Psoas muscle (tissue), 8 donors: ENCODE results near the gene WNT3A. TPM values are rescaled to one million over a fixed set of nuclear protein-coding genes. Genes with fewer than 3 reads are reported as not detected.

Experiments
- ATAC-seq, 4 donors: fragments of 200-7000 bp; cut with Tn5 transposase; one replicate each; pipeline ENCODE4 v1.9.1; 2020; ENCODE audit warnings: moderate library complexity in 3 of 4, mild to moderate bottlenecking in 2 of 4
- DNase-seq, 2 donors: peaks; one replicate each; pipeline ENCODE4 v3.0.0-alpha.2; 2020
- H3K27ac ChIP-seq: fragments of 200-600 bp; one replicate; pipeline ENCODE4 v1.8.0; 2022
- H3K27me3 ChIP-seq, 3 donors: fragments of 200-600 bp in 1 of 3; one replicate each; pipeline versions ENCODE4 v1.6.1 to v1.8.0; 2013 to 2022; ENCODE audit warnings: low read length in 2 of 3, mild to moderate bottlenecking in 2 of 3, moderate library complexity in 1 of 3; ENCODE audit not compliant: insufficient read depth in 3 of 3
- H3K36me3 ChIP-seq, 2 donors: fragments of 200-600 bp in 1 of 2; one replicate each; pipeline versions ENCODE4 v1.6.1 to v1.8.0; 2013 to 2022; ENCODE audit warnings: low read depth in 1 of 2, mild to moderate bottlenecking in 1 of 2, moderate library complexity in 1 of 2; ENCODE audit not compliant: insufficient read depth in 1 of 2
- H3K4me1 ChIP-seq: fragments of 200-600 bp; one replicate; pipeline ENCODE4 v1.8.0; 2022
- H3K4me3 ChIP-seq: fragments of 200-600 bp; one replicate; pipeline ENCODE4 v1.8.0; 2022; ENCODE audit warnings: mild to moderate bottlenecking
- H3K9me3 ChIP-seq: fragments of 200-600 bp; one replicate; pipeline ENCODE4 v1.8.0; 2022
- WGBS, 3 donors: extraction: QIAGEN DNeasy Blood & Tissue Kit; methylation state at CpG; one replicate each; pipeline versions ENCODE4 v1.1.6 to v1.1.7; 2013; 5-methylcytosine and 5-hydroxymethylcytosine counted together
- intact Hi-C, 2 donors: fragments of 100-400 bp; cut with DNase I; formaldehyde crosslinking; loops; one replicate each; pipeline versions ENCODE4 v1.11.0 to v1.14.2; 2022
- polyA plus RNA-seq, 3 donors: library from polyadenylated mRNA; stranded (reverse); fragments of 200-250 nt; gene quantifications; one replicate each; pipeline ENCODE4 v1.2.3, GENCODE V29; 2013
- total RNA-seq, 4 donors: library from RNA; stranded (reverse); fragmentation: NEBNext Ultra II Directional in 2 of 4; extraction: Animal tissue kit (Norgen Biotek cat#: 25700) in 2 of 4; gene quantifications; one replicate each; pipeline versions ENCODE4 v1.2.1 to v1.2.4, GENCODE V29; 2021 to 2023
- TF ChIP-seq, protein P1 (sequence below): fragments of 200-600 bp; IDR thresholded peaks from one replicate; pipeline ENCODE4 v1.8.0; 2022; ENCODE audit warnings: antibody characterized with exemption
- donor health status: healthy with polysubstance abuse.
- donor health status: DM: no; HTN: no; CAD: no; lungs with moderate emphysema.
- donor health status: Bipolar disorder and iron deficiency.
- donor health status: healthy.
- donor health status: DM: yes; HTN: yes; CAD: no.
- donor health status: DM: no; HTN: no; CAD: no.
- donor health status: DM: no; HTN: no; CAD: no.
- donor health status: DM: yes; HTN: yes; CAD: no.

WNT3A gene
- total and polyA plus RNA-seq, 7 donors = not detected

DNA sequence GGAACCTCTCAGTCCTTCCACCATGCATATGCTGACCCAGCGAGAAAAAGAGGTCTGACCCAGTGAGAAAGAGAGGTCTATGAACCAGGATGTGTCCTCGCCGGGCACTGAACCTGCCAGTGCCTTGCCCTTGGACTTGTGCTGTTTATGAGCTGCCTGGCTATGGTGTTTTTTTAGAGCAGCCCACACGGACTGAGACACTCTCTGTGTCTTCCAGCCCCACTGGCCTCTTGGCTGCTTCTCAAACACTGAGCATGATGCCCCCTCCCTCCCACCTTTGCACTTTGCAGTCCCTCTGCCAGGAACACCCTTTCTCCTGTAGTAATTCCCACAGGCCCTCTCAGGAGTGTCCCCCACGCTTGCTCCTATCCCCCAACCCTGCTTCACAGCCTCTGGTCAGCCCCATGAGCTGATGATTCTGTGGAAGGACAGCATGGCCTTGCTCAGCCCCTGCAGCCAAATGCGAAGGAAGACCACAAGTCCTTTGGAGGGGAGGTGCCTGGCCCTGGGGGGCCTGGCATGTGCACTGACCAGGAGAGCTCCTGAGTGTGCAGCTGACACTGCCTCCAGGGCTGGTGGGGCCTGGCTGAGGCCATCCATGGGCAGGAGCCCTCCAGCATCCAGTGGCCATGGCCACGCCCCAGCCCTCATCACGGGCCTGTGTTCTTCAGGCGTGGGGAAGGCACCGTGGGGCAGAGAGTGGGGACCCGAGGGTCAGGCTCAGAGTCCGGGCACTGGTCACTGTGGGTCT, 23.8 kb downstream of the WNT3A start:
- Histone ChIP-seq H3K36me3 (no peaks in the 10 kb centered on the region), H3K4me1 (no peaks in the 10 kb centered on the region), H3K27ac (no peak overlapping the region), H3K9me3 (peaks cover 5% of the 10 kb centered on the region), H3K4me3 (no peak overlapping the region), H3K27me3 (peaks cover 0 to 13% (median 0%) of the 10 kb centered on the region in 3 donors)
- TF ChIP-seq, protein P1, sequence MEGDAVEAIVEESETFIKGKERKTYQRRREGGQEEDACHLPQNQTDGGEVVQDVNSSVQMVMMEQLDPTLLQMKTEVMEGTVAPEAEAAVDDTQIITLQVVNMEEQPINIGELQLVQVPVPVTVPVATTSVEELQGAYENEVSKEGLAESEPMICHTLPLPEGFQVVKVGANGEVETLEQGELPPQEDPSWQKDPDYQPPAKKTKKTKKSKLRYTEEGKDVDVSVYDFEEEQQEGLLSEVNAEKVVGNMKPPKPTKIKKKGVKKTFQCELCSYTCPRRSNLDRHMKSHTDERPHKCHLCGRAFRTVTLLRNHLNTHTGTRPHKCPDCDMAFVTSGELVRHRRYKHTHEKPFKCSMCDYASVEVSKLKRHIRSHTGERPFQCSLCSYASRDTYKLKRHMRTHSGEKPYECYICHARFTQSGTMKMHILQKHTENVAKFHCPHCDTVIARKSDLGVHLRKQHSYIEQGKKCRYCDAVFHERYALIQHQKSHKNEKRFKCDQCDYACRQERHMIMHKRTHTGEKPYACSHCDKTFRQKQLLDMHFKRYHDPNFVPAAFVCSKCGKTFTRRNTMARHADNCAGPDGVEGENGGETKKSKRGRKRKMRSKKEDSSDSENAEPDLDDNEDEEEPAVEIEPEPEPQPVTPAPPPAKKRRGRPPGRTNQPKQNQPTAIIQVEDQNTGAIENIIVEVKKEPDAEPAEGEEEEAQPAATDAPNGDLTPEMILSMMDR = no peak
- DNase-seq = peak in 1 of 2 donors; percentile 38
- intact Hi-C loops = no loop called here
- ATAC-seq = no peak
- 81 to 90% (median 83%) methylated on average over 12 of the region's 12 CpGs for WGBS, 3 donors

GRCh38 chr1:228031276-228031995, 24.6 kb downstream of the WNT3A start:
- Histone ChIP-seq H3K9me3 (peaks cover 5% of the 10 kb centered on the region), H3K27ac (no peak overlapping the region), H3K36me3 (no peaks in the 10 kb centered on the region), H3K27me3 (peaks cover 0 to 19% (median 0%) of the 10 kb centered on the region in 3 donors), H3K4me3 (no peak overlapping the region), H3K4me1 (no peaks in the 10 kb centered on the region)
- intact Hi-C loops = no loop called here
- no peak for DNase-seq
- WGBS, 3 donors = 81 to 82% (median 82%) methylated on average over 9 of the region's 9 CpGs
- TF ChIP-seq, protein P1 = no peak
- ATAC-seq = no peak

GRCh38 chr1:228032041-228032440, 25.2 kb downstream of the WNT3A start:
- ATAC-seq = no peak
- peaks cover 0 to 25% (median 4%) of the 10 kb centered on the region in 3 donors for H3K27me3 ChIP-seq
- WGBS, 3 donors = 49 to 56% (median 50%) methylated on average over 5 of the region's 5 CpGs
- H3K27ac ChIP-seq = no peak overlapping the region
- DNase-seq = peak in 1 of 2 donors; percentile 23
- TF ChIP-seq, protein P1 = no peak
- H3K4me3 ChIP-seq = no peak overlapping the region
- peaks cover 5% of the 10 kb centered on the region for H3K9me3 ChIP-seq
- intact Hi-C loops = no loop called here
- no peaks in the 10 kb centered on the region for H3K4me1 ChIP-seq
- no peaks in the 10 kb centered on the region for H3K36me3 ChIP-seq

DNA sequence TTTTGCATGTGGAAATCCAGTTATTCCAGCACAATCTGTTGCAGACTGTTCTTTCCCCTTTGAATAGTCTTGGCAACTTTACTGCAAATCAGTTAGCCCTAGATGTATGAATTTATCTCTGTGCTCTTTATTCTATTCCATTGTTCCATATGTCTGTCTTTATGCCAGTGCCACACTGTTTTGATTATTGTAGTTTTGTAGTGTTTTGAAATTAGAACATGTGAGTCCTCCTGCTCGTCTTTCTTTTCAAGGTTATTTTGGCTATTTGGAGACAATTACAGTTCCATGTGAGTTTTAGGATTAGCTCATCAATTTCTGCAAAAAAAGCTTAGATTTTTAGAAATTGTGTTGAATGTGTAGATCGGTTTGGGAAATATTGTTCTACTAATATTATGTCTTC, 26.6 kb downstream of the WNT3A start:
- DNase-seq (no peak), ATAC-seq (no peak)
- intact Hi-C loops = no loop called here
- peaks cover 0 to 38% (median 13%) of the 10 kb centered on the region in 3 donors for H3K27me3 ChIP-seq
- H3K9me3 ChIP-seq = peaks cover 5% of the 10 kb centered on the region
- TF ChIP-seq, protein P1 = no peak
- 78 to 87% (median 82%) methylated on average over 2 of the region's 2 CpGs for WGBS, 3 donors
- H3K4me1 ChIP-seq = no peaks in the 10 kb centered on the region
- no peak overlapping the region for H3K4me3 ChIP-seq
- no peak overlapping the region for H3K27ac ChIP-seq
- no peaks in the 10 kb centered on the region for H3K36me3 ChIP-seq
